ENCODE results near the gene CHMP6.

Gene CHMP6

DNA sequence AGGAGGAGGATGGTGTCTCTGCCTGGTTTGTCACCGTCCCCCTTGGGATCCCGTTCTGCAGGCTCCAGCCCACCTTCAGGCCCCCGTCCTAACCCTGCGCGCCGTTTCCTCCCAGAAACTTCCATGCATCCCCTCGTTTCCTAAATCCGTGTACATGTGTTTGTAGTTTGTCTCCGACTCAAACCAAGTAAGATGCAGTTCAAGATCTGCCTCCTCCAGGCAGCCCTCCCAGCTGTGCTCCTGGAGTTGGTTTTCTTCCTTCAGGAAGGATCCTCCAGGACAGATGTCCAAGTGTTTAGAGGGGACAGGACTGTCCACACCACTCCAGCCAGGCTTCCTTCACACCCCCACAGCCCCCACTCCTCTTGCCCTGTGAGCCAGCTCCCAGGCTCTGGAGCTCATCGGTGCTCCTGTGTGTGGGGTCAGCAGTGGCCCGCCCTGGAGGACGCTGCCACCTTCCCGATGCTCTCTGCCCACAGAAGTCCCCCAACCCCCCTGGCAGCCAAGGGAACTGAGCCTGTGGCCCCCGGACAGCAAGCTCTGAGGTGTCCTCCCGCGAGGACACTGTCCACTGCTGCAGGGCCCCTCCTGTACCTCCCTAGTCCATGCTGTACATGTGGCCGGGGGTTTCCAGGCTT is 54.6 kb downstream of the CHMP6 start:
- DNase-seq, result no peak

DNA sequence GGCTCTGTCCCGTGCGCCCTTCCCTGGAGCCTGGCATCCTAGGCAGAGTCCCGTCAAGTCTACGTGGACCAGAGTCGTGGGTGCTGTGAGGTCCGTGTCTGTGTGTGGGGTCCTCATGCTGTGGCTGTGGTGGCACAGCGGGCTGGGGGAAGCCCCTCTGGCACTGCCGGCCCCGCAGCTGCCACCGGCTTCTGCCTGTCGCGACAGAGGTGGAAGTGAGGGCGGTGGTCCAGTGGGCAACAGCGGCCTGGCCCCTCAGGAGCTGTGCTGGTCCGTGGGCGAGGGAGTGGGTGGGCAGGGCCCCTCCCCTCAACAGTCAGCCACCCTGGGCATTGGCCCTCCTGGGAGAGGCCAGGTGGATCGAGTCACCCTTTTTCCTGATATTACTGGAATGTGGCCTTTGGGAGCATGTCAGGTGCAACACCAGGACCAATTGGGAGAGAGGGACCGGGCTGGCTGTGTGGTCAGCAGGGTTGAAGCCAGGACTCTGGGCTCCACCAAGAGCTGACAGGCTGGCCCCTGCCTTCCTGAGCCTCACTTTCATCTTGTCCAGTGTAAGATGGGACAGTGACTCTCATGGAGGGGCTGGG is 55.2 kb downstream of the CHMP6 start:
- DNase-seq, result no peak

- no peak for DNase-seq
These were observed 57.3 kb downstream of the CHMP6 start for GRCh38 chr17:81048827-81049371.

DNA sequence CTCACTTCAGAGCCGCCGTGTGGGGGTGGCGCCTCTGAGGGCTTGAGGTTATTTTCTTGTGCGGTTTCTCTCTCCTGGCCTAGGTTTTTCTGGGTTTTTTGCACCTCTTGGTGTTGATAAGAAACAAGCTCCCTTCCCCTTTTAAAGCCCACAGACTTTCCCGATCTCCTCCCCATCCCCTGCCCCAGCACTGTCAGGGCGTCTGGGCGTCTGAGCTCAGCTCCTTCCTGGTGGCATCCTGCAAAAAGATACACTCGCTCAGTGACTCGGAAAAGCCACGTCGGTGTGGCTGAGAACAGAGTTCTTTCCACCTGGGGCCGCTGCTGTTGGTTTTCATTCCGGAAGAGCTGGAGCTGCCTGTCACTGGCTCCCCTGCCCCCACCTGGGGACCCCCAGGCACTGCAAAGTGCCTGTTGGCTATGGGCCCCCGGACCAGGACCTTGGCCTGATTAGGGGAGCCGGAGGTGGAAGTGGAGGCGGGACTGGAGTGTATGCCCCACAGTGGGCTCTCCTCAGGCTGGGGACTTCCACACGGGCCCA is 57.8 kb downstream of the CHMP6 start:
- DNase-seq, result no peak
